Caco-2 (cell line): ENCODE data around the gene NFKB1. TPM values are rescaled to one million over a fixed set of nuclear protein-coding genes. Genes with fewer than 3 reads are reported as not detected.
A peak's percentile ranks its signal among the peaks of the same experiment; 100 is the strongest.

Source experiments
- BruUV-seq: library from RNA; stranded (reverse); fragments of 400-500 nt; replicated peaks from 2 replicates; lab custom pipeline; 2021; lab: Mats Ljungman, UMichigan
- CTCF ChIA-PET: fragments of 300-600 bp; sonication (Branson Sonifier 250); formaldehyde crosslinking; loops from one replicate; lab custom pipeline; 2022; ENCODE audit warnings: antibody characterized with exemption; lab: Charles Lee
- POLR2A ChIA-PET: fragments of 300-600 bp; sonication (Branson Sonifier 250); formaldehyde crosslinking; loops from one replicate; lab custom pipeline; 2022; ENCODE audit warnings: antibody characterized with exemption; lab: Charles Lee
- DNase-seq, 2 experiments: peaks; one replicate each; pipeline versions ENCODE4 v3.0.0 to v3.0.0-alpha.2; 2020 to 2022
- H3K27me3 ChIP-seq: replicated peaks from 2 replicates; pipeline ENCODE4 v1.6.0; 2011; ENCODE audit warnings: low read length; ENCODE audit not compliant: control insufficient read depth, insufficient read depth
- H3K36me3 ChIP-seq: 2 replicates; pipeline ENCODE4 v1.5.1; 2011; ENCODE audit warnings: low read length; ENCODE audit not compliant: control insufficient read depth, insufficient read depth
- H3K4me1 ChIP-seq: fragments of 250-450 bp; sonication (Bioruptor Pico); 2 replicates; pipeline ENCODE4 v1.5.1; 2020; ENCODE audit warnings: mild to moderate bottlenecking
- H3K4me3 ChIP-seq: 2 replicates; pipeline ENCODE4 v1.5.1; 2011; ENCODE audit warnings: low read depth, mild to moderate bottlenecking, control low read depth, low read length
- H3K9me3 ChIP-seq: fragments of 250-450 bp; sonication (Bioruptor Pico); 2 replicates; pipeline ENCODE4 v1.5.1; 2020; ENCODE audit warnings: mild to moderate bottlenecking, moderate library complexity
- H3K27ac Mint-ChIP-seq: one replicate; pipeline ENCODE4 v1.8.0; 2022; ENCODE audit warnings: mixed read lengths; ENCODE audit not compliant: unreplicated experiment
- H3K27me3 Mint-ChIP-seq: one replicate; pipeline ENCODE4 v1.8.0; 2022; ENCODE audit warnings: mixed read lengths; ENCODE audit not compliant: insufficient read depth, unreplicated experiment
- H3K36me3 Mint-ChIP-seq: one replicate; pipeline ENCODE4 v1.8.0; 2022; ENCODE audit warnings: mild to moderate bottlenecking, mixed read lengths; ENCODE audit not compliant: insufficient read depth, unreplicated experiment
- H3K4me1 Mint-ChIP-seq: one replicate; pipeline ENCODE4 v1.8.0; 2022; ENCODE audit warnings: low read depth, mixed read lengths; ENCODE audit not compliant: unreplicated experiment
- H3K4me3 Mint-ChIP-seq: one replicate; pipeline ENCODE4 v1.8.0; 2022; ENCODE audit warnings: mild to moderate bottlenecking, moderate library complexity, mixed read lengths; ENCODE audit not compliant: unreplicated experiment
- H3K9me3 Mint-ChIP-seq: one replicate; pipeline ENCODE4 v1.8.0; 2022; ENCODE audit warnings: mixed read lengths; ENCODE audit not compliant: unreplicated experiment
- CTCF ChIP-seq, 2 experiments: fragments of 200-600 bp in 1 of 2; IDR thresholded peaks; 1 replicate in 1 of 2; 2 replicates in 1 of 2; pipeline versions ENCODE4 v1.5.1 to v1.8.0; 2011 to 2022; ENCODE audit warnings: antibody characterized with exemption in 1 of 2, control low read depth in 1 of 2, inconsistent platforms in 1 of 2, low read depth in 1 of 2, low read length in 1 of 2, mild to moderate bottlenecking in 1 of 2, moderate library complexity in 1 of 2; ENCODE audit not compliant: insufficient read depth in 1 of 2, severe bottlenecking in 1 of 2, unreplicated experiment in 1 of 2
- intact Hi-C: fragments of 100-400 bp; cut with micrococcal nuclease; formaldehyde crosslinking; loops from one replicate; pipeline ENCODE4 v1.10.0; 2022; ENCODE audit not compliant: unreplicated experiment
- total RNA-seq: library from RNA; stranded (reverse); gene quantifications from 2 replicates; pipeline ENCODE4 v1.2.3, GENCODE V29; 2022

The NFKB1 gene
- total RNA-seq, 1 experiment from 2014 or later, result 33.0 TPM

GRCh38 chr4:102572452-102572851, 71.3 kb downstream of the NFKB1 start:
- H3K4me3 ChIP-seq, result no peak overlapping the region
- H3K27me3 ChIP-seq, result no peaks in the 10 kb centered on the region
- no peaks in the 10 kb centered on the region for H3K9me3 Mint-ChIP-seq
- intact Hi-C loops, result no loop called here
- peaks cover 5% of the 10 kb centered on the region for H3K36me3 Mint-ChIP-seq
- no TSS peak for BruUV-seq
- peaks cover 17% of the 10 kb centered on the region for H3K4me1 Mint-ChIP-seq
- ChIA-PET POLR2A (no interaction called here), CTCF (no interaction called here)
- peaks cover 22% of the 10 kb centered on the region for H3K4me1 ChIP-seq
- TF ChIP-seq CTCF (IDR thresholded peaks at IDR 0.05; ENCODE audit: insufficient read depth in 1 of 2, low read depth in 1 of 2, low read length in 1 of 2, severe bottlenecking in 1 of 2, unreplicated experiment in 1 of 2), result no peak
- peaks cover 8% of the 10 kb centered on the region; the same call in 1 of the 2 replicates for H3K9me3 ChIP-seq
- H3K27ac Mint-ChIP-seq, result no peak overlapping the region
- peaks cover 2% of the 10 kb centered on the region; the same call in 1 of the 2 replicates for H3K36me3 ChIP-seq
- no peak for DNase-seq
- H3K4me3 Mint-ChIP-seq, result no peak overlapping the region
- no peaks in the 10 kb centered on the region for H3K27me3 Mint-ChIP-seq

GRCh38 chr4:102574317-102574716, 73.2 kb downstream of the NFKB1 start:
- peaks cover 9% of the 10 kb centered on the region for H3K9me3 Mint-ChIP-seq
- H3K4me1 Mint-ChIP-seq, result peaks cover 25% of the 10 kb centered on the region
- Histone ChIP-seq H3K4me1 (peaks cover 12% of the 10 kb centered on the region), H3K9me3 (peaks cover 8% of the 10 kb centered on the region; the same call in 1 of the 2 replicates), H3K27me3 (no peaks in the 10 kb centered on the region), H3K36me3 (peaks cover 2% of the 10 kb centered on the region; the same call in 1 of the 2 replicates), H3K4me3 (no peak overlapping the region)
- intact Hi-C loops, result no loop called here
- no peak for TF ChIP-seq CTCF (IDR thresholded peaks at IDR 0.05; ENCODE audit: insufficient read depth in 1 of 2, low read depth in 1 of 2, low read length in 1 of 2, severe bottlenecking in 1 of 2, unreplicated experiment in 1 of 2)
- no peak overlapping the region for H3K4me3 Mint-ChIP-seq
- BruUV-seq, result no TSS peak
- ChIA-PET CTCF (no interaction called here), POLR2A (no interaction called here)
- H3K27ac Mint-ChIP-seq, result no peak overlapping the region
- H3K27me3 Mint-ChIP-seq, result no peaks in the 10 kb centered on the region
- peaks cover 18% of the 10 kb centered on the region for H3K36me3 Mint-ChIP-seq
- DNase-seq, result no peak

- intact Hi-C loops, result no loop called here
- no peak for DNase-seq
These were observed 74.4 kb downstream of the NFKB1 start for GRCh38 chr4:102575369-102576129.

More at GRCh38 chr4:102575369-102576129, 74.4 kb downstream of the NFKB1 start:
- H3K36me3 ChIP-seq, result peaks cover 2% of the 10 kb centered on the region; the same call in 1 of the 2 replicates
- Mint-ChIP-seq H3K27me3 (no peaks in the 10 kb centered on the region), H3K27ac (peak overlapping the region; percentile 16), H3K36me3 (peaks cover 18% of the 10 kb centered on the region), H3K4me1 (peaks cover 32% of the 10 kb centered on the region), H3K4me3 (peak overlapping the region; percentile 12), H3K9me3 (peaks cover 9% of the 10 kb centered on the region)
- H3K9me3 ChIP-seq, result peaks cover under 1% of the 10 kb centered on the region; the same call in 1 of the 2 replicates
- TF ChIP-seq CTCF (IDR thresholded peaks at IDR 0.05; ENCODE audit: insufficient read depth in 1 of 2, low read depth in 1 of 2, low read length in 1 of 2, severe bottlenecking in 1 of 2, unreplicated experiment in 1 of 2), result no peak
- peaks cover 12% of the 10 kb centered on the region for H3K4me1 ChIP-seq
- ChIA-PET POLR2A (interaction anchor here (0.7 kb wide), 1 partner anchor 70 kb away, joined by 3 read pairs; no protein-coding TSS in a partner anchor), CTCF (no interaction called here)
- no TSS peak for BruUV-seq
- no peaks in the 10 kb centered on the region for H3K27me3 ChIP-seq
- no peak overlapping the region for H3K4me3 ChIP-seq
